ENCODE data around the gene PPP1R26. TPM values are rescaled to one million over a fixed set of nuclear protein-coding genes. Genes with fewer than 3 reads are reported as not detected.

PPP1R26 gene
- total and polyA plus RNA-seq, 4 donors, result 3.3 to 14.2 (median 10.8) TPM

- WGBS, 2 donors, result 31 to 35% methylated on average over 12 of the region's 12 CpGs
- H3K36me3 ChIP-seq (ENCODE audit: control insufficient read depth in 1 of 2, insufficient read depth in 2 of 2, low read length in 1 of 2), result no peaks in the 10 kb centered on the region
- no peaks in the 10 kb centered on the region for H3K4me1 ChIP-seq (ENCODE audit: control insufficient read depth in 1 of 2, insufficient read depth in 2 of 2, low read length in 2 of 2)
- H3K27me3 ChIP-seq (ENCODE audit: control insufficient read depth in 1 of 2, insufficient read depth in 2 of 2, low read length in 1 of 2), result no peaks in the 10 kb centered on the region
- no peak overlapping the region for H3K27ac ChIP-seq (ENCODE audit: low read depth in 1 of 2, low read length in 2 of 2)
- H3K4me3 ChIP-seq (ENCODE audit: low read length in 2 of 2), result no peak overlapping the region
- ATAC-seq (ENCODE audit: low FRiP score) (no peak), DNase-seq (no peak)
- intact Hi-C loops (cut with DNase I), result no loop called here
- H3K9me3 ChIP-seq (ENCODE audit: control insufficient read depth, low read length), result no peaks in the 10 kb centered on the region
Observed at GRCh38 chr9:135474915-135475314, 4.7 kb upstream of the PPP1R26 start.

DNA sequence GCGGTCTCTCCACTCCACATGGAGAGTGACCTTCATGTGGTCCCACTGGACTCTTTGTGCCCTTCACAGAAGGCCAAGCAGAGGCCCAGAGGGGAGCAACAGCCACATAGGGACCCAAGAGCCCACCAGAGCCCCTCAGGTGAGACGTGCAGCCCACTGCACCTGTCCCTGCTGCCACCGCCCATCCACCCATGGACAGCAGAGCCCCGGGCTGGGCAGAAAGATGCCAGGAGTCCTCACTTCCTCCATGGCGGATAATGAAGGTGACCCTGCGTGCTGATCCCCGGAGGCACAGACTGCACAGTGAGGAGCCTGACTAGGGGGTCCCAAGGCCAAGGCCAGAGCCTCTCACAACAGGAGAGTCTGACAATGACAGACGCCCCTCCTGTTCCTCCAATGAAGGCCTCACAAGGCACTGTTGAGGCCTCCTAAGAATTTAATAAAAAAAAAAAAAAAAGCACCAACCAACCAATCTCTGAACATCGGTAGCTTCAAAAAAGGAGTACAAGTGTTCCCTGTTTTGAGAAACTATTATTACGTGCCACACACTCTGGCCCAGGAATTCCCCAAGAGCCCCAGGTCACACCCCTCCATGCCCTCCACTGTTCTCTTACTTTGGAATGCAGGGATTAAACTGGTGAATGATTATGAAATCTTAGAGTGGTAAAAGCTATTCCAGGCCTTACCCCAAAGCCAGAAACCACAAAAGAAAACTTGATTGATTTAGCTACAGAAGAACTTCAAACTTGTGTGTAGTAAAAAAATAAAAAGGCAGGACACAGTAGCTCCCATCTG, 2.8 kb upstream of the PPP1R26 start:
- DNase-seq, result no peak

GRCh38 chr9:135478191-135478590, 1.4 kb upstream of the PPP1R26 start:
- H3K36me3 ChIP-seq (ENCODE audit: control insufficient read depth in 1 of 2, insufficient read depth in 2 of 2, low read length in 1 of 2), result no peaks in the 10 kb centered on the region
- WGBS, 2 donors, result 14 to 22% methylated on average over 10 of the region's 10 CpGs
- ATAC-seq (ENCODE audit: low FRiP score) (no peak), DNase-seq (no peak)
- intact Hi-C loops (cut with DNase I), result no loop called here
- no peaks in the 10 kb centered on the region for H3K4me1 ChIP-seq (ENCODE audit: control insufficient read depth in 1 of 2, insufficient read depth in 2 of 2, low read length in 2 of 2)
- H3K27me3 ChIP-seq (ENCODE audit: control insufficient read depth in 1 of 2, insufficient read depth in 2 of 2, low read length in 1 of 2), result no peaks in the 10 kb centered on the region
- no peak overlapping the region for H3K27ac ChIP-seq (ENCODE audit: low read depth in 1 of 2, low read length in 2 of 2)
- no peak overlapping the region for H3K4me3 ChIP-seq (ENCODE audit: low read length in 2 of 2)
- H3K9me3 ChIP-seq (ENCODE audit: control insufficient read depth, low read length), result no peaks in the 10 kb centered on the region

More for the DNA sequence above, 2.8 kb upstream of the PPP1R26 start:
- ATAC-seq (ENCODE audit: low FRiP score), result no peak
- Histone ChIP-seq H3K4me1 (ENCODE audit: control insufficient read depth in 1 of 2, insufficient read depth in 2 of 2, low read length in 2 of 2) (no peaks in the 10 kb centered on the region), H3K27ac (ENCODE audit: low read depth in 1 of 2, low read length in 2 of 2) (no peak overlapping the region), H3K27me3 (ENCODE audit: control insufficient read depth in 1 of 2, insufficient read depth in 2 of 2, low read length in 1 of 2) (no peaks in the 10 kb centered on the region), H3K36me3 (ENCODE audit: control insufficient read depth in 1 of 2, insufficient read depth in 2 of 2, low read length in 1 of 2) (no peaks in the 10 kb centered on the region), H3K9me3 (ENCODE audit: control insufficient read depth, low read length) (no peaks in the 10 kb centered on the region), H3K4me3 (ENCODE audit: low read length in 2 of 2) (no peak overlapping the region)
- 92 to 94% methylated on average over 10 of the region's 10 CpGs for WGBS, 2 donors
- intact Hi-C loops (cut with DNase I), result no loop called here

DNA sequence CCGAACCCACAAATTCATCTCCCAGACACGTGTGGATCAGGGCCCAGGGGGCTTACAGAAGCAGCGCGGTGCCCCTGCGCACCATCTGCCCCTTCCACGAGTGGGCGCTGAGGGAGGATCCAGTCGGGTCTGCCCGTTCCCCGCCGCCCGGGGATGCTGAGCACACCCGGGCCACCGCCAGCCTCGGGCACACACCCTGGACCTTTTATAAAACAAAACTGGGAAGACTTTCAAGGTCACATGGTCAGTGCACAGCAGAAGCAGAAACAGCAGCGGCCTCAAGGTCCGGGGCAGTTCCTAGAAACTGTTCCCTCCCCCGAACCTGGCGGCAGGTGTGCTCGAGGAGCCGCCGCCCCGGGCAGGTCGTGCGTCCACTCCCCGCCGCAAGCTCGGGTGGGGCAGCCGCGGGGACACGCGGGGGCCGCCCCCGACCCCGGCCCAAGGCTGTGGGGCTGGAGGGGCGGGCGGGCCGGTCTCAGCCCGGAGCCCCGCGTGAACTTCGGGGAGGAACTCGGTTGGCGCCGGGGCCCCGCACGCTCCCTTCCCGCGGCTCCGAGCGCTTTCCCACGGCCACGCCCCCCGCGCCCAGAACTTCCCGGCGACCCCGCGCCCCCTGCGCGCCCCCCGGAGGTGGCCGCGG, 633 bp upstream of the PPP1R26 start:
- ATAC-seq (ENCODE audit: low FRiP score) (peak; percentile 70), DNase-seq (peak in 1 of 2 donors; percentile 64)
- intact Hi-C loops (cut with DNase I), result no loop called here
- no peaks in the 10 kb centered on the region for H3K36me3 ChIP-seq (ENCODE audit: control insufficient read depth in 1 of 2, insufficient read depth in 2 of 2, low read length in 1 of 2)
- H3K27me3 ChIP-seq (ENCODE audit: control insufficient read depth in 1 of 2, insufficient read depth in 2 of 2, low read length in 1 of 2), result no peaks in the 10 kb centered on the region
- H3K4me1 ChIP-seq (ENCODE audit: control insufficient read depth in 1 of 2, insufficient read depth in 2 of 2, low read length in 2 of 2), result no peaks in the 10 kb centered on the region
- 1% methylated on average over 41 to 64 of the region's 64 CpGs for WGBS, 2 donors
- H3K4me3 ChIP-seq (ENCODE audit: low read length in 2 of 2), result peak overlapping the region; percentile 89 to 96
- H3K9me3 ChIP-seq (ENCODE audit: control insufficient read depth, low read length), result no peaks in the 10 kb centered on the region
- H3K27ac ChIP-seq (ENCODE audit: low read depth in 1 of 2, low read length in 2 of 2), result no peak overlapping the region

DNA sequence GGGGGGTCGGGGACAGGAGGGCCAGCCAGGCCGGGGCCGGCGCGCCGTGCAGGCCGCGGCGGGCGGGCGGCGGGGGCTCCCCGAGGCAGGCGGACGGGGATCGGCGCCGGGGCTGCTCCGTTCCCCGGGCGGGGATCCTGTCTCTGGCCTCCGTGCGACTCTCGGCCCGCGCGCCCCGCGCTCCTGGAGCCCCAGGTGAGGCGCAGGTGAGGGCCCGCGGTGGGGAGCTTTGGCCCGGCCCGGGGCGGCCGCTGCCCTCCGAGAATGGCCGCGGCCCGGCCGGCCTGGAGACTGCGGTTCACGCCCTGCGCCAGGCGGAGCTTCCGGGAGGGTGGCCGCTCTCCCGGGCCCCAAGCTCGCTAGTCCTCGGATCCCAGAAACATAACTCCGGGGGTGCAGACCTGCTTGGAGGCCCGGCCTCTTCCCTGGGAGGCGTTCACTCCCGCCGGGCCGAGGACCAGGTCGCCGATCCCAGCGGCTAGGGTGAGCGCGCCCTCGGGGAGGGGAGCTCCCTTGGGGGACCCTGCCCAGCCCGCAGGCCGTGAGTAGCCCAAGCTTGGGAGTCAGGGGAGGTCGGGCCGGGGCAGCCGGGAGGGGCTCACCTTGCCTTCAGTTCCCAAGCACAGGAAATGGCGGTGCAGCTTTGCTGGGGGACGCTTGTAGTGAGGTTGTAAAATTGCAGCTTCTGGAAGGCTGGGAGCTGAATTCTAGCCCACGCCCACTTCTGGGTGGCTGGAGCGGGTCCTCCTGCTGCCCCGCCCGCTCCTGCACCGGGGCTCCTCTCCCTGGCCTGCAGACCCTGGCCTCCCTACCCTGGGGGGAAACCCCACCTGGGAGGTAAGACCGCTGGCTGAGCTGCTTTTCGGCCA, 723 bp downstream of the PPP1R26 start:
- Histone ChIP-seq H3K9me3 (ENCODE audit: control insufficient read depth, low read length) (no peaks in the 10 kb centered on the region), H3K4me1 (ENCODE audit: control insufficient read depth in 1 of 2, insufficient read depth in 2 of 2, low read length in 2 of 2) (no peaks in the 10 kb centered on the region), H3K27me3 (ENCODE audit: control insufficient read depth in 1 of 2, insufficient read depth in 2 of 2, low read length in 1 of 2) (no peaks in the 10 kb centered on the region), H3K36me3 (ENCODE audit: control insufficient read depth in 1 of 2, insufficient read depth in 2 of 2, low read length in 1 of 2) (peaks cover 0 to 1% of the 10 kb centered on the region in 2 donors), H3K4me3 (ENCODE audit: low read length in 2 of 2) (peak overlapping the region; percentile 89 to 96), H3K27ac (ENCODE audit: low read depth in 1 of 2, low read length in 2 of 2) (no peak overlapping the region)
- WGBS, 2 donors, result 1% methylated on average over 66 to 76 of the region's 76 CpGs
- peak; percentile 33 for ATAC-seq (ENCODE audit: low FRiP score)
- intact Hi-C loops (cut with DNase I), result loop anchor here in 1 of 2 donors (2.0 kb wide), 1 partner anchor 18 kb away; a partner anchor contains a TSS
- no peak for DNase-seq

GRCh38 chr9:135480940-135481310, 1.3 kb downstream of the PPP1R26 start:
- ATAC-seq (ENCODE audit: low FRiP score) (no peak), DNase-seq (no peak)
- intact Hi-C loops (cut with DNase I), result loop anchor here in 1 of 2 donors (2.0 kb wide), 1 partner anchor 18 kb away; a partner anchor contains a TSS
- no peak overlapping the region for H3K4me3 ChIP-seq (ENCODE audit: low read length in 2 of 2)
- H3K4me1 ChIP-seq (ENCODE audit: control insufficient read depth in 1 of 2, insufficient read depth in 2 of 2, low read length in 2 of 2), result no peaks in the 10 kb centered on the region
- WGBS, 2 donors, result 51 to 55% methylated on average over 11 of the region's 11 CpGs
- H3K9me3 ChIP-seq (ENCODE audit: control insufficient read depth, low read length), result no peaks in the 10 kb centered on the region
- no peaks in the 10 kb centered on the region for H3K27me3 ChIP-seq (ENCODE audit: control insufficient read depth in 1 of 2, insufficient read depth in 2 of 2, low read length in 1 of 2)
- H3K27ac ChIP-seq (ENCODE audit: low read depth in 1 of 2, low read length in 2 of 2), result no peak overlapping the region
- H3K36me3 ChIP-seq (ENCODE audit: control insufficient read depth in 1 of 2, insufficient read depth in 2 of 2, low read length in 1 of 2), result peaks cover 0 to 2% of the 10 kb centered on the region in 2 donors

DNA sequence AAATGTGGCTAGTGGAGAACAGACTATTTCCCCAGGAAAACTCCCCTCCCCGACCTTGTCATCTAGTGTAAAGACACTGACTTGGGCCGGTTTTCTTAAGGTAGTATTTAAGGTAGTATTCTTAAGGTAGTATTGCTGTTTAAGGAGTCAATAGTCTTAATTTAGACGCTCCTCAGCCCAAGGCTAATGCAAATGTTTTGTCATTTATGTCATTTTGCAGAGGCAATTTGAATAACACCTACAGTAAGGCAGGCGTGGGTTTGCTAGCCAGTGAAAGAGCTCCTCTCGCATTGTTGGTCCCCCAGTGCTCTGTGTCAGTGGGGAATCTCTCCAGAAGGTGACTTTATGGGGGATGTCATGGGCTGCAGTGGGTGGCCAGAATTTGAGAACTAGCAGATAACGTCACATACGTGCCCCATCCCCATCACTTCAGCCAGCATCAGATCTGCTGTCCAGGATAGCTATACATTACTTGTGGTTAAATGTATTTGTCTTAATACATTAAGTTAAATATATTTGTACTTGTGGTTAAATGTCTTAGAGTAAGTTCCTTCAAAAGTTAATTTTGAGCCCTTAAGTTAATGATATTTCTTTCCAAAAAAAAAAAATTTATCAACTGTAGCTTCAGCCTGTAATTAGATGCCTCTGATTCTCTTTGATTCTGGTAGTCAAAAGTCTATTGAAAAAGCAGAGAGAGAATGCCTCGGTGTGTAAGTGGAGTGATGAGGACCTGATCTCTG, 2.6 kb downstream of the PPP1R26 start:
- Histone ChIP-seq H3K4me1 (ENCODE audit: control insufficient read depth in 1 of 2, insufficient read depth in 2 of 2, low read length in 2 of 2) (no peaks in the 10 kb centered on the region), H3K27me3 (ENCODE audit: control insufficient read depth in 1 of 2, insufficient read depth in 2 of 2, low read length in 1 of 2) (no peaks in the 10 kb centered on the region), H3K4me3 (ENCODE audit: low read length in 2 of 2) (no peak overlapping the region), H3K27ac (ENCODE audit: low read depth in 1 of 2, low read length in 2 of 2) (no peak overlapping the region), H3K9me3 (ENCODE audit: control insufficient read depth, low read length) (no peaks in the 10 kb centered on the region), H3K36me3 (ENCODE audit: control insufficient read depth in 1 of 2, insufficient read depth in 2 of 2, low read length in 1 of 2) (peaks cover 0 to 2% of the 10 kb centered on the region in 2 donors)
- ATAC-seq (ENCODE audit: low FRiP score), result no peak
- no peak for DNase-seq
- WGBS, 2 donors, result 84 to 85% methylated on average over 8 of the region's 8 CpGs
- intact Hi-C loops (cut with DNase I), result no loop called here

Data from aorta (tissue), 5 donors.